SK-N-SH (cell line): Measurements from ENCODE around the gene TMEM14A. TPM values are rescaled to one million over a fixed set of nuclear protein-coding genes. Genes with fewer than 3 reads are reported as not detected.
A peak's percentile ranks its signal among the peaks of the same experiment; 100 is the strongest.

Source experiments
- CTCF ChIA-PET: fragments of 300-600, 350-600 bp; formaldehyde crosslinking; extraction: SDS; loops from one replicate; lab custom pipeline; 2021; lab: Yijun Ruan, JAX
- POLR2A ChIA-PET: fragments of 350-600 bp; sonication (Branson Sonifier 250); formaldehyde crosslinking; extraction: SDS; loops from one replicate; lab custom pipeline; 2020; ENCODE audit warnings: antibody characterized with exemption, inconsistent platforms; lab: Yijun Ruan, JAX
- DNase-seq: peaks from one replicate; pipeline ENCODE4 v3.0.0; 2012
- H2AFZ ChIP-seq: fragments of 200-600 bp; sonication (generic); 2 replicates; pipeline ENCODE4 v1.8.1; 2016; ENCODE audit warnings: antibody characterized with exemption, mild to moderate bottlenecking, low read depth
- H3F3A ChIP-seq: fragments of 200-600 bp; sonication (generic); replicated peaks from 2 replicates; pipeline ENCODE3; 2016; ENCODE audit warnings: antibody characterized with exemption, mild to moderate bottlenecking; ENCODE audit not compliant: insufficient read depth
- H3K27ac ChIP-seq, 2 experiments: fragments of 200-500 bp in 1 of 2; fragments of 200-600 bp in 1 of 2; sonication (Bioruptor generic) in 1 of 2; sonication (generic), shearing (Covaris generic) in 1 of 2; 2 replicates each; pipeline versions ENCODE4 v1.5.1 to v1.6.1; 2014 to 2016; ENCODE audit warnings: low read depth in 2 of 2, inconsistent platforms in 1 of 2, low read length in 1 of 2, mild to moderate bottlenecking in 1 of 2, mixed read lengths in 1 of 2
- H3K27me3 ChIP-seq: fragments of 200-600 bp; sonication (generic), shearing (Covaris generic); 2 replicates; pipeline ENCODE4 v1.6.1; 2016; ENCODE audit warnings: mixed run types; ENCODE audit not compliant: insufficient read depth
- H3K36me3 ChIP-seq, 2 experiments: fragments of 200-500 bp in 1 of 2; fragments of 200-600 bp in 1 of 2; sonication (Bioruptor generic) in 1 of 2; sonication (generic) in 1 of 2; replicated peaks in 1 of 2; 2 replicates each; pipeline versions ENCODE3 to v1.5.1; 2014 to 2016; ENCODE audit warnings: low read length in 1 of 2, mild to moderate bottlenecking in 1 of 2; ENCODE audit not compliant: insufficient read depth in 2 of 2, control insufficient read depth in 1 of 2
- H3K4me1 ChIP-seq, 2 experiments: fragments of 200-500 bp in 1 of 2; fragments of 200-600 bp in 1 of 2; sonication (Bioruptor generic) in 1 of 2; sonication (generic), shearing (Covaris generic) in 1 of 2; 2 replicates each; pipeline versions ENCODE4 v1.5.1 to v1.6.1; 2014 to 2016; ENCODE audit warnings: low read depth in 1 of 2, low read length in 1 of 2, mixed run types in 1 of 2; ENCODE audit not compliant: insufficient read depth in 2 of 2, control insufficient read depth in 1 of 2
- H3K4me2 ChIP-seq: fragments of 200-600 bp; sonication (generic), shearing (Covaris generic); 2 replicates; pipeline ENCODE4 v1.6.1; 2017; ENCODE audit warnings: mixed run types
- H3K4me3 ChIP-seq, 2 experiments: fragments of 200-500 bp in 1 of 2; fragments of 200-600 bp in 1 of 2; sonication (Bioruptor generic) in 1 of 2; sonication (generic), shearing (Covaris generic) in 1 of 2; 2 replicates each; pipeline versions ENCODE4 v1.5.1 to v1.8.1; 2014 to 2016; ENCODE audit warnings: low read depth in 2 of 2, inconsistent platforms in 1 of 2, low read length in 1 of 2, mild to moderate bottlenecking in 1 of 2, mixed read lengths in 1 of 2, moderate library complexity in 1 of 2
- H3K79me2 ChIP-seq: fragments of 200-600 bp; sonication (generic); 2 replicates; pipeline ENCODE4 v1.8.1; 2017; ENCODE audit warnings: mild to moderate bottlenecking; ENCODE audit not compliant: insufficient read depth
- H3K9ac ChIP-seq: fragments of 200-600 bp; sonication (generic); 2 replicates; pipeline ENCODE4 v1.6.1; 2017; ENCODE audit warnings: mixed run types
- H3K9me2 ChIP-seq: fragments of 200-600 bp; sonication (generic); 2 replicates; pipeline ENCODE4 v1.6.1; 2017; ENCODE audit warnings: mixed run types
- H3K9me3 ChIP-seq: fragments of 200-600 bp; sonication (generic); 2 replicates; pipeline ENCODE4 v1.6.1; 2017; ENCODE audit warnings: mixed run types, mild to moderate bottlenecking, moderate library complexity
- H4K20me1 ChIP-seq: fragments of 200-600 bp; sonication (generic); 2 replicates; pipeline ENCODE4 v1.6.1; 2017; ENCODE audit warnings: mild to moderate bottlenecking, mixed run types; ENCODE audit not compliant: insufficient read depth
- CHD2 ChIP-seq: fragments of 150-350 bp; IDR thresholded peaks from 2 replicates; pipeline ENCODE4 v1.6.1; 2018; ENCODE audit warnings: low read length; ENCODE audit not compliant: partially characterized antibody
- FOSL2 ChIP-seq: IDR thresholded peaks from 2 replicates; pipeline ENCODE4 v1.4.0; 2012; ENCODE audit warnings: low read depth, mild to moderate bottlenecking, moderate library complexity, borderline replicate concordance
- MXI1 ChIP-seq: IDR thresholded peaks from 2 replicates; pipeline ENCODE4 v1.6.1; 2012; ENCODE audit warnings: mild to moderate bottlenecking, low read depth, low read length, improper control_type of control experiment
- RAD21 ChIP-seq: IDR thresholded peaks from 2 replicates; pipeline ENCODE4 v1.6.1; 2012; ENCODE audit warnings: mild to moderate bottlenecking, low read length
- RXRA ChIP-seq: IDR thresholded peaks from 2 replicates; pipeline ENCODE4 v1.4.0; 2012; ENCODE audit warnings: low read depth, mild to moderate bottlenecking, borderline replicate concordance
- YY1 ChIP-seq: IDR thresholded peaks from 2 replicates; pipeline ENCODE4 v1.4.0; 2012; ENCODE audit warnings: low read depth, mild to moderate bottlenecking
- WGBS: methylation state at CpG from one replicate; pipeline ENCODE4 v1.1.6; 2017; ENCODE audit warnings: low lambda C conversion rate; 5-methylcytosine and 5-hydroxymethylcytosine counted together
- polyA plus RNA-seq, 3 experiments: library from polyadenylated mRNA; depleted of rRNA; stranded (reverse); fragments of >200 nt; gene quantifications; 2 replicates each; pipeline ENCODE4 v1.2.3, GENCODE V29; 2012
- TF ChIP-seq, protein P1 (sequence below): IDR thresholded peaks from 2 replicates; pipeline ENCODE4 v1.6.1; 2012; ENCODE audit warnings: mild to moderate bottlenecking, low read depth, low read length, moderate library complexity
- TF ChIP-seq, protein P2 (sequence below): IDR thresholded peaks from 2 replicates; pipeline ENCODE4 v1.4.0; 2012; ENCODE audit warnings: low read depth

The TMEM14A gene
- polyA plus RNA-seq, 1 of the 3 experiments (the other 2 are of a cell fraction): 42.4 TPM

GRCh38 chr6:52663120-52663935, 7.6 kb upstream of the TMEM14A start (continued):
- TF ChIP-seq, protein P1, sequence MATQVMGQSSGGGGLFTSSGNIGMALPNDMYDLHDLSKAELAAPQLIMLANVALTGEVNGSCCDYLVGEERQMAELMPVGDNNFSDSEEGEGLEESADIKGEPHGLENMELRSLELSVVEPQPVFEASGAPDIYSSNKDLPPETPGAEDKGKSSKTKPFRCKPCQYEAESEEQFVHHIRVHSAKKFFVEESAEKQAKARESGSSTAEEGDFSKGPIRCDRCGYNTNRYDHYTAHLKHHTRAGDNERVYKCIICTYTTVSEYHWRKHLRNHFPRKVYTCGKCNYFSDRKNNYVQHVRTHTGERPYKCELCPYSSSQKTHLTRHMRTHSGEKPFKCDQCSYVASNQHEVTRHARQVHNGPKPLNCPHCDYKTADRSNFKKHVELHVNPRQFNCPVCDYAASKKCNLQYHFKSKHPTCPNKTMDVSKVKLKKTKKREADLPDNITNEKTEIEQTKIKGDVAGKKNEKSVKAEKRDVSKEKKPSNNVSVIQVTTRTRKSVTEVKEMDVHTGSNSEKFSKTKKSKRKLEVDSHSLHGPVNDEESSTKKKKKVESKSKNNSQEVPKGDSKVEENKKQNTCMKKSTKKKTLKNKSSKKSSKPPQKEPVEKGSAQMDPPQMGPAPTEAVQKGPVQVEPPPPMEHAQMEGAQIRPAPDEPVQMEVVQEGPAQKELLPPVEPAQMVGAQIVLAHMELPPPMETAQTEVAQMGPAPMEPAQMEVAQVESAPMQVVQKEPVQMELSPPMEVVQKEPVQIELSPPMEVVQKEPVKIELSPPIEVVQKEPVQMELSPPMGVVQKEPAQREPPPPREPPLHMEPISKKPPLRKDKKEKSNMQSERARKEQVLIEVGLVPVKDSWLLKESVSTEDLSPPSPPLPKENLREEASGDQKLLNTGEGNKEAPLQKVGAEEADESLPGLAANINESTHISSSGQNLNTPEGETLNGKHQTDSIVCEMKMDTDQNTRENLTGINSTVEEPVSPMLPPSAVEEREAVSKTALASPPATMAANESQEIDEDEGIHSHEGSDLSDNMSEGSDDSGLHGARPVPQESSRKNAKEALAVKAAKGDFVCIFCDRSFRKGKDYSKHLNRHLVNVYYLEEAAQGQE: no peak

DNA sequence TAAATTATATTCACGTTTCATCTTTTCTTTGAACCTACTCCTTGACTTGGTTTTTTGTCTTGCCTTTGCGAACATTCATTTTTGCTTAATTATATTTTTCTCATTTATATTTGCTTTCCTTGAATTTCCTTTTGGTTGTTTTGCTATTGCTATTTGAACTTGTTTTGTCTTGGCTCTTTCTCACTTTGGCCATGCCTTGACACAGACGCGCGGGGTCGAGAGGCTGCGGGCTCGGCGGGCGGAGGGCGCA, 7.1 kb upstream of the TMEM14A start:
- no peaks in the 10 kb centered on the region for H3K9me2 ChIP-seq
- POLR2A ChIA-PET: no interaction called here
- H3K36me3 ChIP-seq: peaks cover 6 to 9% of the 10 kb centered on the region in 2 experiments
- no peaks in the 10 kb centered on the region for H4K20me1 ChIP-seq
- H3F3A ChIP-seq: peaks cover 17% of the 10 kb centered on the region
- no peaks in the 10 kb centered on the region for H3K9me3 ChIP-seq
- DNase-seq: no peak
- peak overlapping the region; percentile 94 for H2AFZ ChIP-seq
- WGBS: under 1% methylated on average over 11 of the region's 11 CpGs
- peak overlapping the region; percentile 65 to 75 for H3K4me3 ChIP-seq
- H3K4me1 ChIP-seq: peaks cover 7 to 32% of the 10 kb centered on the region in 2 experiments; a peak in 3 of 4 replicates
- H3K4me2 ChIP-seq: peak overlapping the region; percentile 78
- TF ChIP-seq RXRA (no peak), RAD21 (no peak), YY1 (no peak), CHD2 (no peak), MXI1 (peak; percentile 42; the same call in 1 of the 2 replicates), FOSL2 (no peak)
- TF ChIP-seq, protein P2, sequence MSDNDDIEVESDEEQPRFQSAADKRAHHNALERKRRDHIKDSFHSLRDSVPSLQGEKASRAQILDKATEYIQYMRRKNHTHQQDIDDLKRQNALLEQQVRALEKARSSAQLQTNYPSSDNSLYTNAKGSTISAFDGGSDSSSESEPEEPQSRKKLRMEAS: no peak; the same call in 1 of the 2 replicates
- H3K27me3 ChIP-seq: no peaks in the 10 kb centered on the region
- peak overlapping the region; percentile 67 for H3K9ac ChIP-seq
- peaks cover 30% of the 10 kb centered on the region; the same call in 1 of the 2 replicates for H3K79me2 ChIP-seq
- peak overlapping the region; percentile 39 to 87; a peak in 2 of 4 replicates for H3K27ac ChIP-seq
- CTCF ChIA-PET: interaction anchor here (0.8 to 4.3 kb wide), 22 partner anchors 11 to 764 kb away, joined by 3 to 94 read pairs (median 7); partner anchors contain the start of genes EFHC1 and TRAM2
